Activated T-cell treated with anti-CD3 and anti-CD28 coated beads, Interleukin-2, amount 50 U/mL, for 48 hours (primary cell): ENCODE data around the gene THADA.
"Not testable (repeated sequence)": the region's sequence is repeated elsewhere in the genome, so short reads cannot be mapped to it uniquely, and the experiment has no call there.

Experiments
- DNase-seq, 2 experiments: peaks; one replicate each; pipeline ENCODE4 v3.0.0-alpha.2; 2020

Gene THADA

DNA sequence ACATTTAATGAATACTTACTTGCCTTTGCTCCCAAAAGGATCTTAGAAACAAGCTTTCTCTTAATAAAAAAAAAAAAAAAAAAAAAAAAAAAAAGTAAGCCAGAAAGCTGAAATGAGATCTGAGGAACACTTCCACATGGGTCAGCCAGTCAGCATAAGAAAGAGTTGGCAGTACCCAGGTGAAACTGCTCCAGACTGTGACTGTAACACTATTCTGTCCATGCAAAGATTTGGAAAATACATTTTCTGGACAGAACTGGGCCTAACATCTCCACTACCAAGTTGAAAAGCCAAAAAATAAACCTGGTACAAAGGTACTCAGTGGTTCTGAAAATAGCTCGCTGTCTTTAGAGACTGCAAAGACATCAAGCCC is 135.7 kb downstream of the THADA start:
- no peak for DNase-seq

DNA sequence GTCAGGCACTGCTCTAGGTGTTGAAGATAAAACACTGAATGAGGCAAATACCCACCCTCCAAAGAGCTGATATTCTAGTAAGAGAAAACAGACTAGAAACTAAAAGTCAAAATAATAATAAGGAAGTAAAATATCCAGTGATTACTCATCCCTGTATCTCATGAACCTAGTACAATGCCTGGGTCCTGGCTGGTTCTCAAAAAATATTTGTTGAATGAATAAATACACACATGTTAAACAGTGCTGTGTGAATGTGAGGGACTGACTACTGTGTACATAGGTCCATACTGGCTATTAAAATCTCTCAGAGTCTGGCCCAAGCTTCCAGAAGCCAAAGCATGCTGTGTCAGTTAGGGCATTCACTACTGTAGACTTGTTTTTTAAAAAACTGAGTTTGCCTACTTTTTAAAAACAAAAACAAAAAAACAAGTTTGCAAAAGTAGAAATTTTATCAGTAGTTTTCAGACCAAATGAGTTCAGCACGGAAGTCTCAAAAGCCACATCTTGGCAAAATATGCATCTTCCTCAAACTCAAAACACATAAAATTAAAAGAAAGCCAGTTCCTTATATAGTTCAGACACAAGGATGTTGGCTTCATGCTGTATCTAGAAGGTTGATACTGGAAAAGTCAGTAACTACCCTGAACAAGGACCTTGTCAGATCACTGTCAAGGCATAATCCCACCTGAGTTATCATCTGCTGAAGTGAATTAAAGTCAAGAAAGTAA is 136.2 kb downstream of the THADA start:
- no peak for DNase-seq

DNA sequence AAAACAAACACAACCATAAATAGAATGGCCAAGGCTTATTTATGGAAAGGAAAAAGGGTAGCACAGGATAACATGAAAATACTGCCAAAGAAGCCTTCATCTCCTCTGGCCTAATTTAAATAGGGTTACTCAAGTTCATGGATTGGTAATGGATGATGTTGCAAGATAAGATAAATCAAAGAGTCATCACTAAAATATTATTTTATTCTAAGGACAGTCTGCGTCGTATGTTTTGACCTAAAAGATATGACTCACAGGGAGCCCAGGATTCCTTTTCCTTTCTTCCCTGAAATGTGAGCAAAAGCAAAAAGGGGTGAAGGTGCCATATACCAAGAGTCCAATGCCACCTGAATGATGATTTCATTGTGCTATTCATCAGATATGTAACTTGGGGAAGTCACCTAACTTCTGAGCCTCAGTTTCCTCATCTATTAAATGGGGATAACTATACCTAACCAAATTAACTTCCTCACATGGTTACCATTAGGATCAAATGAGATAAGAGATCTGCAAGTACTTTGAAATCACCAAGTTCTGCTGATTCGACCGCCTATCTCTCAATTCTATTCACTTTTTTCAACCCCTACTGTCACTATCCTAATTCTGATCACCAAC is 137.7 kb downstream of the THADA start:
- DNase-seq: no peak

DNA sequence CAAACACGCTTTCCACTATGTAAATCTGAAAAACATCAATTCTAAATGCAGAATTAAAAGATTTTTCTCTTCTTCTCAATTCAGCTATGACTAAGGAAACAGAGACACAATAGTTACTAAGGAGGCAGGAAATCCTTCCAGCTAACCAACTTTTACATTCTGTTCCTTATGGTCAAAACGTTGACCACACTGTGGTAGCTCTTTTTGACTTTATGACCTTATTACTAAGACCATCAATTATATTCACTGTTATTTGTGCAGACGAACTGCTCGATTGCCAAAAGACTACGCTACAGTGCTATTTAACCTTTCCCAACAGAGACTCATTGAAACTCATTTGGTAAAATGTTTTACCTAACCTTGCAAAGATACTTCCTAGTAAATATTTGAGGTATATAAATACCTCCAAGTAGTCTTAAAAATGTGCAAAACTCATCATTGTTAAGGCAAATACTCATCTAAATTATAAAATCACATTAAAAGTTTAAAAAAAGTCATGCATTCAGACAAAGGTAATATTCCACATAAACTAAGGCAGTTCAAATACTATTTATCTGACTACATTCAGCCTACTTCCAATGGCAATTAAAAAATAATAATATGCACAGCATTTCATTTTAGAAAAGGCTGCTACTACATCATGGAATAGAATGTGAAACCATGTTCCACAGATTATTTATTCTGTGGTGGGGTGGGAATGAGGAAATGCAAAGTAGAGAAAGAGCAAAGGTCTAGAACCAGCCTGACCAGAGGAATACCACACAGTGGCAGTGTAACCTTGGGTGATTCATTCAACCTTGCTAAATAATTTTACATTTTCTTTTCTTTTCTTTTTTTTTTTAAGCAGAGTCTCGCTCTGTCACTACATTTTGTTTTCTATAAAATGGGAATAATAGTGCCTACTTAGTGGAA is 139.9 kb downstream of the THADA start:
- DNase-seq: no peak

DNA sequence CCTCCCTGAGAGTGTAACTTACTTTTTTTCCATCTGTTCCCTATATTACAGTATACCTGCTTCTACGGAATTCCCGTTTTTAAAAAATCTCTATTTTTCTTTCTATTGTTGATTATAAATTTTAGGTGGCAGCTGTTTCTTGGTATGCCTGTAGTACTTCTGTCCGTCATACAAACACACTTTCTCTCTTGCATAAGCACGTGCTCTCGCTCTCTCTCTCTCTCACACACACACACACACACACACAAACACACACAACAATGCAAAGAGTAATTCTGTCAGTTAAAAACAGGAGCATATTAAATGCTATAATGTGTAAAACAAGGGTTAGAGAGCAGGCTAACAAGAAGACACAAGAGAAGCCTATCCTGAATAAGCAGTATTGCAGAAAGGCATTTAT is 140.5 kb downstream of the THADA start:
- no peak for DNase-seq

DNA sequence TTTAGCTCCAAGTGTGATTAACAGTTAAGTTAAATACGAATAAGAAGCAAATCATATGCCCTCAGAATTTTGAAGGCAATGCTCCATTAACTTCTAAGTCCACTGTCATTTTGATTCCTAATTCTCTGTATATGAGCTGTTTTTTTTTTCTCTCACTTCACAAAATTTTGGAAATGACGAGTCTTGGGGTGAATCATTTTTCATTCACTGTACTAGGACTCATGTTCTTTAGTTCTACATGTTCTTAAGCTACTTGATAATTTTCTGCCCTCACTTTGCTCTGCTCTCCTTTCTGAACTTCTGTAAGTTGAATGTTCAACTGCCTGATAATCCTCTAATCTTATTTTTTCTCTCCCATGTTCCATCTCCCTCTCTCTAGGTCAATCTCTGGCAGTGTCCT is 141.0 kb downstream of the THADA start:
- no peak for DNase-seq

DNA sequence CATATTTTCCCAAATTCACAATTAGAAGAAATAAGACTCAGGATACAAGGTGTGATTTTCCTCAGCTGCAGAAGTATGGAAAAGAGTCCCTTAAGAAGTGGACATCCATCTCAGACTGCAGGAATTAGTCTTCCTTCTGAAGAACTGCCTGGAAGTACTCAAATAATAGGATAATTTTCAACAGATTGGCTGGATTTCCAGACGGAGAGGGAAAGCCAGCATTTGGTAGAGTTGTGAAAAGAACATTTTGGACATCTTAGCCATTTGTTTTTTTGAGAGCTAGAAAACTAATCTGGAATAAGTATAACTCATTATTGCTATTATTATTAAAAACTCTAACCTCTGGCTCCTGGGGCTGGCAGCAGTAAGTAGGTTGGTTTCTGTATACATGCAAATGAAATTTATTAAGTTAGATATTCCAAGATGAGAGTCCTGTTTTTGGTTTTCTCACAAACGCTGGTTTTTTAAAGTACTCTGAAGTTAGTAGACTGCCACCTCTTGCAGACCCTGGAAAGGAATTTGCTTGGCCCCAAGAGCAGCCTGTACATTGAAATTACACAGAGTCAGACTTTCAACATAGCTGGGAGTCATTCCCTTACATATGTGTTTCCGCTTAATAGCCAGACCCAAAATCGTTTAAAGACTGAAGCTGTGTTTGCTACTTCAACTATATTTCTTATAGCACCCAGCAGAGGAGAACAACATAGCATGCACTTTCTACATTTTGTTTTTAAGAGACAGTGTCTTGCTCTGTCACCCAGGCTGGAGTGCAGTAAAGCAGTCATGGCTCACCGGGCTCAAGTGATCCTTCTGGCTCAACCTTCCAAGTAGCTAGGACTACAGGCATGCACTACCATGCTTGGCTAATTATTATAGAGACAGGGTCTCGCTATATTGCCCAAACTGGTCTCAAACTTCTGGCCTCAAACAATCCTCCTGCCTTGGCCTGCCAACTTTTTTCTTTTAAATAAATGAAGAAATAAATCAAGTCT is 142.4 kb downstream of the THADA start:
- no peak for DNase-seq

DNA sequence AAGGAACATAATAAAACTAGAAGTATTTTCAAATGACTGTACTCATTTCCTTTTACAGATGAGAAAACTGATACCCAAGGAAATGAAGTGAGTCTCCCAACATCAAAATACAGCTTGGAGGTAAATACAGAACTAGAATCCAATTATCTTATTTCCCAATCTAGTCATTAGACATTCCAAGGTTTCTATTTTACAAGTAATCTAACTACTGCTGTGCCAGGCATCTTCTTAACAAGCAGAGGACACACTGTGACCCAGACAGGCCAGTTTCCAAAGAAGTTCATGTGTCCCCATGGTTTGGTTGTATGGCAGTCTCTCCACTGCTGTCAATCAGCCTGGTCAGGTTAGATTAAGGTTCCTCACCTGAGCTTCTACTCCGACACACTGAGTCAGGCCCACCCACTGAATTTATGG is 143.5 kb downstream of the THADA start:
- no peak for DNase-seq

DNA sequence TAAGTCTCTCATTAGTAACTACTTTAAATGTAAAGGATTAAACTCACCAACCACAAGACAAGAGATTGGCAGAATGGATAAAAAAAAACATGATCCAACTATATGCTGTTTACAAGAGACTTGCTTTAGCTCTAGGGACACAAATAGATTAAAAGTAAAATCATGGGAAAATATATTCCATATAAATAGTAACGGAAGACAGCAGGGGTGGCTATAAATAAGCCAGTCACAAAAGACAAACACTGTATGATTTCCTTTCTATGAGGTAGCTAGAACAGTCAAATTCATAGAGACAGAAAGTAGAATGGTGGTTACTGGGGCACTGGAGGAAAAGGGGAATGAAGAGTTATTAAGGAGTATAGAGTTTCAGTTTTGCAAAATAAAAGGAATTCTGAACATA is 145.2 kb downstream of the THADA start:
- no peak for DNase-seq

DNA sequence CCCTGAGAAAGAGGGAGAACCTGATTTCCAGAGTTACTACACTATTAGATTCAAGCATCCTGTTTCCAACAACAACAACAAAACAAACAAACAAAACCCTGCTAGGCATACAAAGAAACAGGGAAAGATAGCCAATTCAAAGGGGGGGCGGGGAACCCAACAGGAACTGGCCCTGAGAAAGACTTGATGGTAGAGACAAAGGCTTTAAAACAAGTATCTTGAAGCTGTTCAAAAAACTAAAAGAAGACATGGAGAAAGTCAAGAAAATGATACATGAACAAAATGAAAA is 147.1 kb downstream of the THADA start:
- no peak for DNase-seq

DNA sequence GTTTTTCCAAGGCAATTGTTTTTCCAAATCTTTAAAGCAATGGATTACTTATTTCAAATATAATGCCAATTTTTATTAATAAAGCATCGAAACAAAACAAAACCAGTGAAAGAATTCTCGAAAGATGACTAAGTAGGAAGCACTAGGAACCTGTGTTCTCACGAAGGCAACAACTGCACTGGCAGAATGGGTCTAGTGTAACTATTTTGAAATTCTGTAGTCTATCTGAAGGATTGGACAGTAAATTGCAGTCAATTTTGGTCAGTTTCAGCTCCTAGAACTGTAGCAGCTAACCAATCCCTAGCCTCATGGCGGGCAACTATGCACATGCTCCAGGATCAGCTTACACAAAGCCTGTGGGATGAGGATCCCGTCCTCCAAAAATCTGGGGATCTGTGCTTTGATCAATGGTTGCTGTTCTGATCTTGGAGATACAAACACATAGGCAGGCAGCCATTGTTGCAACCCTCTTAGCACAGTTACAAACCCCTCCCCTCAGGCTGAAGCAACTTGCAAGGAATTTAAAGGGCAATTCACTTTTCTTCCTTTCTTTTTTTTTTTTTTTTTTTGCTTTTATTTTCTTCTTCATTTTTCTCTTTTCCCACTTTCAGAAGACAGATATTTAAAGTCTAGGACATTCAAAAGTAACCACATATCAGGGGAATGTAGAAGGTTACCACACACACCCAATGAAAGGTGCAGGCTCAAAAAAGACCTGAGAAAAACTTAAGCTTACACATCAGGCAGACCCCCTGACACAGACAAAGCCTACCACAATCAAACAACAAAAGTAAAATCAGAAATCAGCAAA is 147.6 kb downstream of the THADA start:
- no peak for DNase-seq

DNA sequence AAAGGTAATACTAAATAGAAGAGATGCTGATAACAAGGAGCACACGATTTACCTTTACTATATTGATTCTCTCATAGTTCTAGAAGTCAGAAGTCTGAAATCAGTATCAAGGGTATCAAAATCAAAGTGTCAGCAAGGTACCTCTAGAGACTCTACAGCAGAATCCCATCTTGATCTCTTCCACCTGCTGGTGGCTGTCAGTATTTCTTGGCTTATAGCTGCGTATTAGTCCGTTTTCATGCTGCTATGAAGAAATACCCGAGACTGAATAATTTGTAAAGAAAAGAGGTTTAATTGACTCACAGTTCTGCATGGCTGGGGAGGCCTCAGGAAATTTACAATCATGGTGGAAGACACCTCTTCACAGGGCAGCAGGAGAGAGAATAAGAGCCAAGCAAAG is 149.1 kb downstream of the THADA start:
- not testable (repeated sequence) for DNase-seq

DNA sequence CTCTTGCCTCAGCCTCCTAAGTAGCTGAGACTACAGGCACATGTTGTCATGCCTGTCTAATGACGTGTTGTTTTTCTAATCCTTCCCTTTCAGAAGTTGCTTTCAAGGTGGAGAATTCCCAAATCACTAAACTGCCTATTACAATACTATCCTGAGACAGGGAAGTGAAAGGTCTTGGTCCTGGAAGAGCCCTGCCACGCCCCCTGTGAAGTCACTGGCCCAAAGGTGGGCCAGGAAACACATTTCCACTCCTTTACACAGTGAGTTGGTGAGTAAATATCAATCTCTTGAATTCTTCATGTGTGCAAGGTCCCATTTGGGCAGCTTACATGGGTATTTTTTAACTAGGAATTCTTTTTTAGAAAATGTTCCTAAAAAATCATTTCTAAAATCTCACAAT is 150.1 kb downstream of the THADA start:
- DNase-seq: no peak

DNA sequence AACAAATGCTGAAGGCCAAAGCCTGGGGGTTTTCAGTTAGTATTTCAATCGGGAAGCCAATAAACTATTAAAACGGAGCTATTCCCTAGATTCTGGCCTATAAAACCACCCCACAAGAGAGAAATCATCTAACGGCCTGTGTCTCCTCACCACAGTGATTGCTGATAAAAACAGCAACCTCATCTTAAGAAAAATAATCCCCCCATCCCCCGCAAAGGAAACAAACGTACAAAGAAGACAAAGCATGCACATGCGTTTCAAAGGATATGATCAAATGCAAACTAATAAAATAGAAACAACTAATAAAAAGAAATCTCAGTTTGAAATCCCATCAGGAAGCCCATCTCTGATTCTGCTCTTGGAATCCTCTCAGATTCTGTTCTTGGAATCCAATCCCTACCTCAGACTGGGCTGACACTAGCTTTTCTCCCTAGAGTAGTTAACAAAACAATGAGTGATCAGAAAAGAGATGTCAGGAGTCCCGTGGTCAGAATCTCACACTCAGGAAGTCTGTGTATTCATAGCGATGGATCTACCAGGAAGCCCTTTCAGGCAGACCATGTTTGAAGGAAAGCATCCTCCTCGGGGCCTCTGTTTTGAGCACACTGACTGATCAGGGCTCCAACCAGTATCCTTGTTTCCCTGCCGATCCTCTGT is 150.7 kb downstream of the THADA start:
- DNase-seq: no peak

DNA sequence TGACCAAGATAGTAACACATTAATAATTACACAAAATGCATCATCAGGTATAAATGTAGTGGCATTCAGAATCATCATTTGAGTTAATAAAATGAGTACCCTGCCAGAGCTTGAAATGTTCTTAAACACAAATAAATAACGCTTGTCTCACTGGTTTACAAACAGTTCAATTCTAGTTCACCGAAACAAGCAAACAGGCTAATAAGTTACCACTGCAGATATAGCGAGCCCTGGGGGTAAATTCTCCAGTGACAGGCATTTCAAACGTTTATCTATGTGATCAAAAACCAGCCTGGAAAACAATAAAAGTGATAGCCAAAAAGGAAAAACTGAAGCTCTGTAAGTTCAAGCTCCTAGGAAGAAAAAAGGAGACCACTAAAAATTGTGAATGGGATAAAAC is 152.6 kb downstream of the THADA start:
- DNase-seq: no peak

DNA sequence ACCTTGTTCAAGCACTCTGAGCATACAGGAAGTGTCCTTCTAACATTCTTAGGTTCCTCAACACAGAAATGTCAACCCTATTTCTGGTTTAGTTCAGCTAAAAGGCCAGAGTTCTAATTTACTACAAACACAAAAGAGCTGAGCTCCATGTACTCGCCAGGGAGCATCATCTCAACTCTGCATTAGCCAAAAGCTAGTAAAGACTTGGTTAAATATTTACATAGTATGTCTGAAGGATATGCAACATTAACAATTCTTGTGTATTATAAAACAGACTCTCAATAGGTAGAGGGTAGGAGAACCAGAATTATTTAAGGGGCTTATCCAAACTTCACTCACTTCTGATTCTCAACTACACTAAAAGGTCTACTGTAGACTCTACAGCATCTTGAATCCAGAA is 154.6 kb downstream of the THADA start:
- no peak for DNase-seq

DNA sequence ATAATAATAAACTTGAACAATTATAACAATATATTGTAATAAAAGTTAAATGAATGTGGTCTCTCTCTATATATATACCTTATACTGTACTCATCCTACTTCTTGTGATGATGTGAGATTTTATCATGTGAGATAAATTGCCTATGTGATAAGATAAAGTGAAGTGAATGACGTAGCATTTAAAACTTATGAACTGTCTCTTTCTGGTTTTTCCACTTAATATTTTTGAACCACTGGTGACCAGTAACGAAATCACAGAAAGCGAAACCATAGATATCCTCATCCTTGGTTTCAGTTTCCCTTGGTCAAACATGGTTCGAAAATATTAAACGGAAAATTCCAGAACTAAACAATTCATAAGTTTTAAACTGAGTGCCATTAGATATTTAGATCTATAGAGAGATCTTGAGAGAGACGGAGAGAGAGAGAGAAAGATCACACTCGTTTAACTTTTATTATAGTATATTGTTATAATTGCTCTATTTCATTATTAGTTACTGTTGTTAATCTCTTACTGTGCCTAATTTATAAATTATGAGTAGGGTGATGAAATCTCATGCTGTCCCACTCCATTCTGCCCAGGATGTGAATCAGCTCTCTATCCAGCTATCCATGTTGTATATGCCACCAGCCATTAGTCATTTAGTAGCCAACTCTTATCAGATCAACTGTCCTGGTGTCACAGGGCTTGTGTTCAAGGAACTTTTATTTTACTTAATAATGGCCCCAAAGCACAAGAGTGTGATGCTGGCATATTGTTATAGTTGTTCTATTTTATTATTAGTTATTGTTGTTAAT is 156.8 kb downstream of the THADA start:
- DNase-seq: no peak

DNA sequence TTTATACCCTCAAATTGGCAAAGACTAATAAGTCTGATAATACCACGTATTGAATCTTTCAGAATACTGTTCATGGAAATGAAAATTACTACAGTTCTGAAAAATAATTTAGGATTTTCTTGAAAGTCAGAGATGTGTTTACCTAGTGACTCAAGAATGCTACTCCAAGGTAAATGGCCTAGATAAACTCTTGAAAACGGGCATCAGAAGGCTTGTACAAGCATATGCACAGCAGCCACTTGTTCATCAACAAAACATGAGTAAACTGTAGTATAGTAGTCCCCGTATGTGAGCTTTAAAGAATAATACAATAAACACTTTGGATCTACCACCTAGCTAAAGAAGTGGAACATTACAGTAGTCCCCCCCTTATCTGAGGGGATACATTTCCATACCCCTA is 157.5 kb downstream of the THADA start:
- DNase-seq: no peak

DNA sequence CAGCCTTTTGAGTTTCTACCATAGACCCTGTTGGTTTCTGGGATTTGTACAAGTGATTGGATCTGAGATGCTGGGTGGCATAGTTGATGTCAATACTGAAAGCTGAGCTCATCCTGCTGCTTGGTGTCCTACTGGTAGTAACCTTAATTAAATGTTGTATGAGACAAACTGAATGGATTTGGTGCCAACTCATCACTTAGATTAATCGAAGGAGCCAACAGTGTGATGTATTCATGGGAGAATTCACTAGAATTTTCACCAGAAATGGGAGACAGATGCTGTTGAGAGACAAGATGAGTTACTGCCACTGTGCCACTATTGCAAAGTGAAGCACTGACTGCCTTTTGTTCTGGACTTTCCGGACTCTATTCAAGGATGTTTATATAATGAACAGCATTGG is 158.5 kb downstream of the THADA start:
- DNase-seq: no peak

DNA sequence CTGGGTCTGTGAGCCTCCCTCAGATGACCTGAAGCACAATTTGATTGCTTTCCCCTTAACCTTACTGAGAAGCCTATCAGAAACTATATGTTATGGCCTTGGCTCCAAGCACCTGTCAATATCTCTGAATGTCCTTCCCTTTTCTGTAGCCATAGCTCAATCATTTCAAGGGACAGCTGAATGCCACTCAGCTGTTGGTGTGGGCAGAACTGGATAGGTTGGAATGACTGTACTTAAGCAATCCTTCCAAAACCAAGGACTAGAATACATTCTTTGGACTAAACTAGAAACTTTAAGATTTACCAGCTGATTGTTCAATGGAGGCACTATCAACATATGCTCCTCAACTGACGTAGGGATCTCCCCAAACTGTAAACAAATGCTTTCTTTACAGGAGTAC is 159.4 kb downstream of the THADA start:
- DNase-seq: no peak

DNA sequence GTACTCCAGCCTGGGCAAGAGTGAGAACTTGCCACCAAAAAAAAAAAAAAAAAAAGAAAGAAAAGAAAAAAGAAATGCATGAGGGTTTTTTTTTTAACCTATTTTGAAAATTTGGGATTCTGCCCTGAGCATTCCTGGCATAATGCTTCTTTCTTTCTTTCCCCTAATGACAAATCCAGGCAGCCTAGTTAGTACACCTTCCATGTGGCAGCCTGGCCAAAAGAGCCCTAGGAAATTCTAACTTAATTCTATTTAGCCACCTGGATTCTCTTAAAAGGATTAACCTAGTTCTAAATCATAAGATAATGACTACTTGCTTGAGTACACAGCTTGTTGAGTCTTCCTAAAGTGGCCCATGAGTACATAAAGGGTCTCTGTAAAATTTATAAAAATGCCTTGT is 160.1 kb downstream of the THADA start:
- DNase-seq: no peak
